ENCODE data around the gene NDUFB1.

Gene NDUFB1

GRCh38 chr14:92122351-92122677, 808 bp upstream of the NDUFB1 start:
- no peaks in the 10 kb centered on the region for H3K36me3 ChIP-seq (replicated peaks; ENCODE audit: insufficient read depth, low read length)
- peaks cover 40% of the 10 kb centered on the region for H3K79me2 ChIP-seq (ENCODE audit: low read length)
- peak; percentile 26 for DNase-seq

GRCh38 chr14:92121207-92121669, 268 bp downstream of the NDUFB1 start:
- no peaks in the 10 kb centered on the region for H3F3A ChIP-seq (ENCODE audit: insufficient read depth, low read length)
- H3K36me3 ChIP-seq (replicated peaks; ENCODE audit: insufficient read depth, low read length) = no peaks in the 10 kb centered on the region
- H3K4me2 ChIP-seq (ENCODE audit: low read depth, low read length) = peak overlapping the region; percentile 37; the same call in 1 of the 2 replicates
- no peaks in the 10 kb centered on the region for H3K9me2 ChIP-seq (replicated peaks; ENCODE audit: insufficient read depth, low read length)
- DNase-seq = peak; percentile 28
- peaks cover 40% of the 10 kb centered on the region for H3K79me2 ChIP-seq (ENCODE audit: low read length)
- H3K9ac ChIP-seq (ENCODE audit: low read length) = peak overlapping the region; percentile 97
- no peaks in the 10 kb centered on the region for H3K9me3 ChIP-seq (replicated peaks; ENCODE audit: insufficient read depth, low read length)
- H2AFZ ChIP-seq (ENCODE audit: low read length) = peak overlapping the region; percentile 70
- TF ChIP-seq EZH2phosphoT487 (IDR thresholded peaks at IDR 0.05; ENCODE audit: low read length) = no peak
- no peak for TF ChIP-seq EZH2 (optimal IDR thresholded peaks at IDR 0.05; ENCODE audit: low read depth, low read length)
- TF ChIP-seq CTCF (IDR thresholded peaks at IDR 0.05; ENCODE audit: low read length) = no peak
- H3K27me3 ChIP-seq (replicated peaks; ENCODE audit: insufficient read depth, low read length) = no peaks in the 10 kb centered on the region
- peak overlapping the region; percentile 76; the same call in 1 of the 2 replicates for H3K27ac ChIP-seq (ENCODE audit: low read length)
- 0 out of 2 replicates have a peak, but pooled peaks cover 6% of the 10 kb centered on the region for H3K4me1 ChIP-seq (ENCODE audit: low read length)
- H4K20me1 ChIP-seq (ENCODE audit: insufficient read depth, low read length) = no peaks in the 10 kb centered on the region
- peak overlapping the region; percentile 85 for H3K4me3 ChIP-seq (ENCODE audit: low read length)

More at GRCh38 chr14:92122351-92122677, 808 bp upstream of the NDUFB1 start:
- no peak for TF ChIP-seq CTCF (IDR thresholded peaks at IDR 0.05; ENCODE audit: low read length)
- TF ChIP-seq EZH2phosphoT487 (IDR thresholded peaks at IDR 0.05; ENCODE audit: low read length) = no peak
- no peak for TF ChIP-seq EZH2 (optimal IDR thresholded peaks at IDR 0.05; ENCODE audit: low read depth, low read length)
- Histone ChIP-seq H2AFZ (ENCODE audit: low read length) (peak overlapping the region; percentile 70), H3K27ac (ENCODE audit: low read length) (peak overlapping the region; percentile 76), H3K9me2 (replicated peaks; ENCODE audit: insufficient read depth, low read length) (no peaks in the 10 kb centered on the region), H4K20me1 (ENCODE audit: insufficient read depth, low read length) (no peaks in the 10 kb centered on the region), H3K27me3 (replicated peaks; ENCODE audit: insufficient read depth, low read length) (no peaks in the 10 kb centered on the region), H3F3A (ENCODE audit: insufficient read depth, low read length) (peaks cover 7% of the 10 kb centered on the region), H3K9me3 (replicated peaks; ENCODE audit: insufficient read depth, low read length) (no peaks in the 10 kb centered on the region), H3K9ac (ENCODE audit: low read length) (peak overlapping the region; percentile 97), H3K4me1 (ENCODE audit: low read length) (0 out of 2 replicates have a peak, but pooled peaks cover 6% of the 10 kb centered on the region), H3K4me3 (ENCODE audit: low read length) (peak overlapping the region; percentile 85), H3K4me2 (ENCODE audit: low read depth, low read length) (peak overlapping the region; percentile 52; the same call in 1 of the 2 replicates)

- Histone ChIP-seq H3K79me2 (ENCODE audit: low read length) (peaks cover 10% of the 10 kb centered on the region), H3K9me3 (replicated peaks; ENCODE audit: insufficient read depth, low read length) (no peaks in the 10 kb centered on the region)
These were observed 12.0 kb downstream of the NDUFB1 start for GRCh38 chr14:92109490-92109889.

More at GRCh38 chr14:92109490-92109889, 12.0 kb downstream of the NDUFB1 start:
- no peaks in the 10 kb centered on the region for H3F3A ChIP-seq (ENCODE audit: insufficient read depth, low read length)
- no peak overlapping the region for H3K4me2 ChIP-seq (ENCODE audit: low read depth, low read length)
- TF ChIP-seq CTCF (IDR thresholded peaks at IDR 0.05; ENCODE audit: low read length) (no peak), EZH2 (optimal IDR thresholded peaks at IDR 0.05; ENCODE audit: low read depth, low read length) (no peak), EZH2phosphoT487 (IDR thresholded peaks at IDR 0.05; ENCODE audit: low read length) (no peak)
- no peak overlapping the region for H3K4me3 ChIP-seq (ENCODE audit: low read length)
- H3K9ac ChIP-seq (ENCODE audit: low read length) = no peak overlapping the region
- H3K36me3 ChIP-seq (replicated peaks; ENCODE audit: insufficient read depth, low read length) = no peaks in the 10 kb centered on the region
- no peak overlapping the region for H3K27ac ChIP-seq (ENCODE audit: low read length)
- no peaks in the 10 kb centered on the region for H3K9me2 ChIP-seq (replicated peaks; ENCODE audit: insufficient read depth, low read length)
- H3K4me1 ChIP-seq (ENCODE audit: low read length) = no peaks in the 10 kb centered on the region
- no peaks in the 10 kb centered on the region for H4K20me1 ChIP-seq (ENCODE audit: insufficient read depth, low read length)
- no peak for DNase-seq
- no peak overlapping the region for H2AFZ ChIP-seq (ENCODE audit: low read length)
- no peaks in the 10 kb centered on the region for H3K27me3 ChIP-seq (replicated peaks; ENCODE audit: insufficient read depth, low read length)
